Progenitor cell of endocrine pancreas (in vitro differentiated cells): ENCODE measurements around the gene TOX4. TPM values are rescaled to one million over a fixed set of nuclear protein-coding genes. Genes with fewer than 3 reads are reported as not detected.

Experiments
- DNase-seq: peaks from one replicate; pipeline ENCODE4 v3.0.0; 2021; ENCODE audit warnings: low spot score; ENCODE audit not compliant: unreplicated experiment
- H3K27ac Mint-ChIP-seq: 2 replicates; pipeline ENCODE4 v1.8.0; 2021; ENCODE audit warnings: mild to moderate bottlenecking, moderate library complexity, mixed read lengths
- H3K27me3 Mint-ChIP-seq: 2 replicates; pipeline ENCODE4 v1.8.0; 2021; ENCODE audit warnings: mixed read lengths
- H3K36me3 Mint-ChIP-seq: 2 replicates; pipeline ENCODE4 v1.8.0; 2022; ENCODE audit warnings: mixed read lengths; ENCODE audit not compliant: insufficient read depth
- H3K4me1 Mint-ChIP-seq: 2 replicates; pipeline ENCODE4 v1.8.0; 2021; ENCODE audit warnings: low read depth, mixed read lengths
- H3K4me3 Mint-ChIP-seq: 2 replicates; pipeline ENCODE4 v1.8.0; 2021; ENCODE audit warnings: low read depth, mild to moderate bottlenecking, moderate library complexity, mixed read lengths
- H3K9me3 Mint-ChIP-seq: 2 replicates; pipeline ENCODE4 v1.8.0; 2021; ENCODE audit warnings: low read depth, mixed read lengths
- total RNA-seq: library from RNA; stranded (reverse); gene quantifications from 2 replicates; pipeline ENCODE4 v1.2.1, GENCODE V29; 2021
- TF ChIP-seq, protein P1 (sequence below): fragments of 200-600 bp; sonication (generic); IDR thresholded peaks from one replicate; pipeline ENCODE4 v1.5.0; 2021; ENCODE audit warnings: antibody characterized with exemption, mild to moderate bottlenecking; ENCODE audit not compliant: unreplicated experiment

TOX4 gene
- total RNA-seq, 1 donor from 2014 or later: 71.8 TPM

DNA sequence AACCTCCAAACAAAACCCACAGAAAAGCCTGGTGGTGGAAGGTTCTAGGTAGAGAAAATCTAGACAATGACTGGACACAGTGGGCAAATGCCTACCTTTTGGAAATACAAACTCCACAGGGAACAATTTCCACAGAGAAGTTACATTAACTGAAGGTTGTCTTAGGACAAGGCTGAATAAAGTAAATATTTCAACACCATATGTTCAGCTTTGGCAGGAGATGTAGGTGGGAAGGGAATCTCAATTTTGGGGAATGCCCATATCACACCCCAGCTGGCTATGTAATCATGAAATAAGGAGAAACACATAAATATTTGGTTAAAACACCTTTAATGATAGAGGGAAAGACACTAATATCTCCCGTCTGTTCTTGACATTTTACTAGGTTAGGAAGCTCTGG, 43.8 kb downstream of the TOX4 start:
- Mint-ChIP-seq H3K27ac (peak overlapping the region; percentile 63), H3K4me3 (no peak overlapping the region), H3K27me3 (no peaks in the 10 kb centered on the region), H3K36me3 (peaks cover 24% of the 10 kb centered on the region), H3K4me1 (peaks cover 34% of the 10 kb centered on the region), H3K9me3 (no peaks in the 10 kb centered on the region)
- TF ChIP-seq, protein P1, sequence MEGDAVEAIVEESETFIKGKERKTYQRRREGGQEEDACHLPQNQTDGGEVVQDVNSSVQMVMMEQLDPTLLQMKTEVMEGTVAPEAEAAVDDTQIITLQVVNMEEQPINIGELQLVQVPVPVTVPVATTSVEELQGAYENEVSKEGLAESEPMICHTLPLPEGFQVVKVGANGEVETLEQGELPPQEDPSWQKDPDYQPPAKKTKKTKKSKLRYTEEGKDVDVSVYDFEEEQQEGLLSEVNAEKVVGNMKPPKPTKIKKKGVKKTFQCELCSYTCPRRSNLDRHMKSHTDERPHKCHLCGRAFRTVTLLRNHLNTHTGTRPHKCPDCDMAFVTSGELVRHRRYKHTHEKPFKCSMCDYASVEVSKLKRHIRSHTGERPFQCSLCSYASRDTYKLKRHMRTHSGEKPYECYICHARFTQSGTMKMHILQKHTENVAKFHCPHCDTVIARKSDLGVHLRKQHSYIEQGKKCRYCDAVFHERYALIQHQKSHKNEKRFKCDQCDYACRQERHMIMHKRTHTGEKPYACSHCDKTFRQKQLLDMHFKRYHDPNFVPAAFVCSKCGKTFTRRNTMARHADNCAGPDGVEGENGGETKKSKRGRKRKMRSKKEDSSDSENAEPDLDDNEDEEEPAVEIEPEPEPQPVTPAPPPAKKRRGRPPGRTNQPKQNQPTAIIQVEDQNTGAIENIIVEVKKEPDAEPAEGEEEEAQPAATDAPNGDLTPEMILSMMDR: no peak
- no peak for DNase-seq

GRCh38 chr14:21521501-21521900, 44.5 kb downstream of the TOX4 start:
- peaks cover 24% of the 10 kb centered on the region for H3K36me3 Mint-ChIP-seq
- H3K27me3 Mint-ChIP-seq: no peaks in the 10 kb centered on the region
- no peak overlapping the region for H3K4me3 Mint-ChIP-seq
- TF ChIP-seq, protein P1: no peak
- H3K9me3 Mint-ChIP-seq: no peaks in the 10 kb centered on the region
- no peak for DNase-seq
- no peak overlapping the region for H3K27ac Mint-ChIP-seq
- H3K4me1 Mint-ChIP-seq: peaks cover 34% of the 10 kb centered on the region

- peaks cover 44% of the 10 kb centered on the region for H3K4me1 Mint-ChIP-seq
- H3K27ac Mint-ChIP-seq: peak overlapping the region; percentile 22
- TF ChIP-seq, protein P1: no peak
- H3K9me3 Mint-ChIP-seq: no peaks in the 10 kb centered on the region
- H3K4me3 Mint-ChIP-seq: peak overlapping the region; percentile 40
- H3K27me3 Mint-ChIP-seq: no peaks in the 10 kb centered on the region
- DNase-seq: no peak
- peaks cover 24% of the 10 kb centered on the region for H3K36me3 Mint-ChIP-seq
Measured at GRCh38 chr14:21523203-21523602, 46.2 kb downstream of the TOX4 start.

- H3K27ac Mint-ChIP-seq: peak overlapping the region; percentile 79
- H3K9me3 Mint-ChIP-seq: no peaks in the 10 kb centered on the region
- H3K36me3 Mint-ChIP-seq: peaks cover 24% of the 10 kb centered on the region
- TF ChIP-seq, protein P1: no peak
- DNase-seq: no peak
- H3K27me3 Mint-ChIP-seq: no peaks in the 10 kb centered on the region
- peak overlapping the region; percentile 83 for H3K4me3 Mint-ChIP-seq
- H3K4me1 Mint-ChIP-seq: peaks cover 50% of the 10 kb centered on the region
Measured at GRCh38 chr14:21524575-21525490, 47.8 kb downstream of the TOX4 start.

GRCh38 chr14:21525571-21525961, 48.6 kb downstream of the TOX4 start:
- H3K27ac Mint-ChIP-seq: peak overlapping the region; percentile 75
- no peaks in the 10 kb centered on the region for H3K27me3 Mint-ChIP-seq
- peaks cover 51% of the 10 kb centered on the region for H3K4me1 Mint-ChIP-seq
- H3K36me3 Mint-ChIP-seq: peaks cover 24% of the 10 kb centered on the region
- no peak for DNase-seq
- H3K9me3 Mint-ChIP-seq: no peaks in the 10 kb centered on the region
- H3K4me3 Mint-ChIP-seq: peak overlapping the region; percentile 83
- TF ChIP-seq, protein P1: no peak
